RPMI7951 (cell line): Measurements from ENCODE around the gene KCNK7. TPM values are rescaled to one million over a fixed set of nuclear protein-coding genes. Genes with fewer than 3 reads are reported as not detected.
"Not testable (repeated sequence)": the region's sequence is repeated elsewhere in the genome, so short reads cannot be mapped to it uniquely, and the experiment has no call there.

Source experiments
- DNase-seq: peaks from one replicate; pipeline ENCODE4 v3.0.0-alpha.2; 2012; ENCODE audit warnings: low read depth
- total RNA-seq: library from RNA; depleted of rRNA; stranded (reverse); fragments of >200 nt; shearing (Covaris generic); gene quantifications from 2 replicates; pipeline ENCODE4 v1.2.3, GENCODE V29; 2014; rRNA removed

KCNK7 gene, protein sequence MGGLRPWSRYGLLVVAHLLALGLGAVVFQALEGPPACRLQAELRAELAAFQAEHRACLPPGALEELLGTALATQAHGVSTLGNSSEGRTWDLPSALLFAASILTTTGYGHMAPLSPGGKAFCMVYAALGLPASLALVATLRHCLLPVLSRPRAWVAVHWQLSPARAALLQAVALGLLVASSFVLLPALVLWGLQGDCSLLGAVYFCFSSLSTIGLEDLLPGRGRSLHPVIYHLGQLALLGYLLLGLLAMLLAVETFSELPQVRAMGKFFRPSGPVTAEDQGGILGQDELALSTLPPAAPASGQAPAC
- total RNA-seq = not detected in 2 replicates

DNA sequence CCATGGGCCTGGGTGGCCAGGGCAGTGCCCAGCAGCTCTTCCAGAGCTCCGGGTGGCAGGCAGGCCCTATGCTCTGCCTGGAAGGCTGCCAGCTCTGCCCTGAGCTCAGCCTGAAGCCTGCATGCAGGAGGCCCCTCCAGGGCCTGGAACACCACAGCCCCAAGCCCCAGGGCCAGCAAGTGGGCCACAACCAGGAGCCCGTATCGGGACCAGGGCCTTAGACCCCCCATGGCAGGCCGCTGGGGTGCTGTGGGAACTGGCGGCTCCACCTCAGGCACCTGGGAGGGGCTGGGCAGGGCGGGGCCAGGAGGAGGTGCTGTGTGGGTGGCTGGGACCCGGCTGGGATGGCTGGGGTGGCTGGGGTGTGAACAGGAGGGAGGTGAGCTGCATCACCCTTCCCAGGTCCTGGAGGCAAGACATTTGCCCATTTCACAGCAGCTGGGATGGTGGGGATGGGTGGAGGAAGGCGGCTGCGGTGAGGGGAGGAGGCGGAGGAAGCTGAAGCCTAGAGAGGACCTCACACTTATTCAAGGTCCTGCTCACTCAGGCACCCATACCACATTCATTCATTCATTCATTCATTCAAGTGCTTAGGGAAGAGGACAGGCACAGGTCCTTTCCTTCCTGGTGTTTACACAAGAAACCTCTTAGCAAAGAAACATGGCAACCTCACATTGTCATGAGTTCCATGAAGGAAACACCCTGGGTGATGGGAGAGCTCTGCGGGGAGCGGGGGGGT lies at the start of gene KCNK7:
TSS of gene KCNK7 (minus strand) at position 258 of the 739 bp plus-strand sequence. CDS start at position 230, 28 bp downstream.
- no peak for DNase-seq

DNA sequence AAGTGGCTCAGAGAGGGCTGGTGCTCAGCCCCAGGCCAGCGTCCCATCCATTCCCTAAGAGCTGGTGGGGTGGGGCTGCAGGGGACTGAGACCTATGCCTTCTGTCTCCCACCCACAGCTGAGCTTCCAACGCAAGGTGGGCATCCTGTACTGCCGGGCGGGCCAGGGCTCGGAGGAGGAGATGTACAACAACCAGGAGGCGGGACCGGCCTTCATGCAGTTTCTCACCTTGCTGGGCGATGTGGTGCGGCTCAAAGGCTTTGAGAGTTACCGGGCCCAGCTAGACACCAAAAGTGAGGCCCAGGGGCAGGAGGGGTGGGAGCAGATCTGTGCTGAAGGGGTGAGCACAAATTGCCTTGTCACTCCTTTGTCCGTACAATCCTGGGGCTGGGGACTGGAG lies 49.2 kb upstream of the KCNK7 start:
- DNase-seq = no peak

DNA sequence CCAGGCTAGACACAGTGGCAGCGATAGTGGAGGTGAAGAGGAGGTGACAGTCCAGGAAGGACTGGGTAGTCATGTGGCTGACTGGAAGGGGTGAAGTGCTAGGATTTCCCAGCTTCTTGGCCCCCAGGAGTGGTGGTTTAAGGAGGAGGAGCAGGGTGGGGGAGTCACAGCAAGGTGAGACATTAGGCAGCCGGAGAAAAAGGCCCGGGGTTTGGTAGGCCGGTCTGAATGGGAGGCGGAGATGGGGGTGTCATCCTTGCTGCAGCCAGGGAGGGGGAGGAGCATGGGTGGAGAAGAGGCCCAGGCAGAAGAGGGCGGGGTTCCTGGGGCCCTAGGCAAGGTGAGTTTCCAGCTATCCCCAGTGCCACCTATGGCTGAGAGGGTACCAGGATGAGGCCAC lies 48.4 kb upstream of the KCNK7 start:
- no peak for DNase-seq

DNA sequence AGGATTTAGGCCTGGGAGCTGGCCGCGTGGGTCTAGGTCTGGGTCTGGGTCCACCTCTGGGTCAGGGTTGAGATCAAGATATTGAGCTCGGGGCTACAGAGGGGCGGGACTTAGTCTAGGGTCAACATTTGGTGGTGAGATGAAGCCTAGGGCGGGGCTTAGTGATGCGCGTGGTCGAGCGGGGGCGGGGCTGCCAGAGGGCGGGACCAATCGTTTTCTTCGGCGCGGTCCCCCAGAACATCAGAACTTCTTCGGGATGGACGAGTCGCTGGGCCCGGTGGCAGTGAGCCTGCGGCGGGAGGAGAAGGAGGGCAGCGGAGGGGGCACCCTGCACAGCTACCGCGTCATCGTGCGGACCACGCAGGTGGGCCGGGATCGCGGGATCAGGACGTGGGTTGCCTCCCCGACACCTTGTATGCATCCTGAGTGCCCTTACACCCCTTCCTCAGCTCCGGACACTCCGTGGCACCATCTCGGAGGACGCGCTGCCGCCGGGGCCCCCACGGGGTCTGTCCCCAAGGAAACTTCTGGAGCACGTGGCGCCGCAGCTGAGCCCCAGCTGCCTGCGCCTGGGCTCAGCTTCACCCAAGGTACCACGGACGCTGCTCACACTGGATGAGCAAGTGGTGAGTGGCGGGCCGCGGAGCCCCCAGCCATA lies 46.5 kb upstream of the KCNK7 start:
- no peak for DNase-seq

DNA sequence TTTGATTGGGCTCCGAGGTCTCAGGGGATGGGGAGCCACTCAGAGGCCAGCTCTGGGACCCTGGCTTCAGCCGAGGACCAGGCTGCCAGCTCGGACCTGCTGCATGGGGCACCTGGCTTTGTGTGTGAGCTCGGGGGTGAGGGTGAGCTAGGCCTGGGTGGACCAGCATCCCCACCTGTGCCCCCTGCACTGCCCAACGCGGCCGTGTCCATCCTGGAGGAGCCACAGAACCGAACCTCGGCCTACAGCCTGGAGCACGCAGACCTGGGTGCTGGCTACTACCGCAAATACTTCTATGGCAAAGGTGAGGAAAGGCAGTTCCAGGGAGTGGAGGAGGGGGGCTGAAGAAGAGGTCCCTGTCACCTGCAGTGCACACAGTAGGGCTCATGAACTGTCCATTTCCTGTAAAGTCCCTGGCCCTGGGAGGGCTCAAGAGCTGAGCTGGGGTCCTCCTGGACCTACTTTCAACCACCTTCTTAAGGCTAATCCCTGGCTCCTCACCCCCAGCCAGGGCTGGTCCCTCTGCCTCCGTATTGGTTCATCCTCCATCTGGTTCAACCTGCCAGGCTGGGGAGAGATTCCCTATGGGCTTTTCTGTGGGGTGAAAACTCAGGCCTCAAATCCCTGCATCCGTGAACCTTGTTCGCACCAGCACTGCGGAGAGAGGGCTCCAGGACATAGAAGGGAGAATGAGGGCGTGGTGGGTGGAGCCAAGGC lies 45.9 kb upstream of the KCNK7 start:
- no peak for DNase-seq

DNA sequence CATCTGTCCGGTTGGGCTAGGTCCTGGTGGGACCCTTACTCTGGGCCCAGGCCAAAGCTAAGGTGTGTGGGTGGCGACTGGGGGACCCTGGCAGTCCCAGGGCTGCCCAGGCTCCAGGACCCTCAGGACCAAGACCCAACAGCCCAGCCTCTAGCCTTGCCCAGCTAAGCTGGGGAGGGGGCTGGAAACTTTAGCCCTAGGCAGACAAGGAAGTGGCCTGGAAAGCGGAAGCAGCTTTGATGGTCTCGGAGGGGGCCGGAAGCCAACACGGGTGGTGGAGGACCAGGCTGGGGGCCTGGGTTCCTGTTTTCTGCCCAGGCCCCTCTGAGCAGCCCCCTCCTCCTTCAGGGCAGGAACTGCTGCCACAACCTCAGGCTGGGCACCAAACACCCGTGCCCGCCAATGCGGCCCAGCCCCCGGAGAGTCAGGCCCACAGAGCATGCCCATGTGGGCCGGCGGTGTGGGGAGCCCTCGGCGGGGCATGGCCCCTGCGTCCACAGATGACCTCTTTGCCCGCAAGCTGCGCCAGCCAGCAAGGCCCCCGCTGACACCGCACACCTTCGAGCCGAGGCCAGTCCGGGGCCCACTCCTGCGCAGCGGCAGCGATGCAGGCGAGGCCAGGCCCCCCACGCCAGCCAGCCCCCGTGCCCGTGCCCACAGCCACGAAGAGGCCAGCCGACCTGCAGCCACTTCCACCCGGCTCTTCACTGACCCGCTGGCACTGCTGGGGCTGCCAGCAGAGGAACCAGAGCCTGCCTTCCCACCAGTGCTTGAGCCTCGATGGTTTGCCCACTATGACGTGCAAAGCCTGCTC lies 45.1 kb upstream of the KCNK7 start:
- no peak for DNase-seq

DNA sequence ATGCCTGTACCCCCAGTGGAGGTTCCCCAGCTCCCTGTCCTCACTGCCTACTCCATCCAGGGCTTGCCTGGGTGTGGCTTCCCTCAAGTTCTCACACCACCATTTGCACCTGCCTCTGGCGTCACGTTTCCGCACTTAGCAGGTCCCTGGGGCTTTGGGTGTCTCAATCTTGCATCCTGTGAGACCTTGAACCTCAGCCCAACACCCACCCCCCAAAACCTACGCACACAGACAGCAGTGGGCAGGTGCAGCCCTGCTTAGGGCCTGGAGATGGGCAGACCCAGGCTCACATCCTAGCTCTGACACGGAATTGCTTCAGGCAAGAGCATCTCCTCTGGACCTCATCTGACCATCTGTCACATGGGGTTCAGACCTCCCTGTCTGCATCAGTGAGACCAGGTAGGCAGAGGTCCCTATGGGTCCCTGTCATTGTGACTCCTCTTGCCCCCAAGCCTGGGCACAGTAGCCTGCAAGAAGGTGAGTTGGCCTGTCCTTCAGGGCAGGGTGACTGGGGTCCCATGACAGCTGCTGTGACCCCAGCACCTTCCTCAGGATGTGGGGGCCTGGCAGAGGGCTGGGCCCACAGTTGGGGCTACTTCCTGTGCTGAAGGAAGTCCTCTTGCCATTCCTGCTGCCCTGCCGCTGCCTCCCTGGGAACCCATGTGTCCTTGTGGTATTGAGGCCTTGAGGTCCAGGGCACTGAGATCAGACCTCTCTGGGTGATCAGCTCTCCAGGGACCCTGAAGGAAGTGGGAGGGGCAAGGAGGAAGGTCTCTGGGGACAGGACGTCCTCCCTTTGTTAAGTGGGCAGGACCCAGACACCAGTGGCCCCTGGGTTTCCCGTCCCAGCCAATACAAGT lies 44.3 kb upstream of the KCNK7 start:
- DNase-seq = no peak

DNA sequence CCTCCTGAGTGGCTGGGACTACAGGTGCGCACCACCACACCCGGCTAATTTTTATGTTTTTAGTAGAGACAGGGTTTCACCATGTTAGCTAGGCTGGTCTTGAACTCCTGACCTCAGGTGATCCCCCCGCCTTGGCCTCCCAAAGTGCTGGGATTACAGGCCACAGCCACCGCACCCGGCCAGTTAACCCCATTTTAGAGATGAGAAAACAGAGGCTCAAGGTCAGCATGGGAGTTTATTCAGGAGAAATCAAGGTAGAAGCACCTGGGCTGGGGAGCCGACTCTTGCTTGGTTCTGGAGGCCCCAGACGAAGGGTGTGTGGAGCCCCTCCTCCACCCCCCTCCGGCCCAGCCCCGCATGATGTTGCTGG lies 43.6 kb upstream of the KCNK7 start:
- DNase-seq = not testable (repeated sequence)

DNA sequence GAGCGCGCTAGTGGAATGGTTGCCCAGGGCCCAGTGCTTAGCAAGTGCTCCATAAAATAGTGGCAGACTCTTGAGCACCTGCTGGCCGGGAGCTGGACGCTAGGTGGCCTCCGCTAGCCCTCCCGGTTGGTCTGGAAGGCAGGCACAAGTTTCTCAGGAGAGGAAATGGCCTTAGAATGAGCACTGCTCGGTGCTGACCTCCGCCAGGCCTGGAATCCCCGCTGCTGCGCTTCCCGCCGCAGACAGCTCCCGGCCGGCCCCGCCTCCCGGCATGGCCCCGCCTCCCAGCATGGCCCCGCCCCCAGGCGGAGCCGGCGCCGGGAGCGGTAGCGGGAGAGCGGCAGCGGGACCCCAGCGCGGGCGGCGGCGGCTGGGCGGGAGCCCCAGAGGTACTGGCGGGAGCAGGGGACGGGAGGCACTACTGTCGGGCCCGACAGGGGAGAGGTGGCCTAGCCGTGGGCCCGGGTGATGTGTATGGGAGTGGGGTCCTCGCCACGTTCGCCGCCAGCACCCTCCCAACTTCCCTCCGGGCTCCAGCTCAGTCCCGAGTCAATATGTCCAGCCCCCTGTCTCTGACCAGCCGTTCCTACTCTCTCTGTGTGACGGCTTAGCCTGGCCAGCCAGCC lies 42.3 kb upstream of the KCNK7 start, which contains the start of gene SIPA1:
TSS of gene SIPA1 (plus strand) at position 308 of the 626 bp plus-strand sequence. CDS start 2,821 bp downstream, outside the sequence.
- peak; percentile 91 for DNase-seq

DNA sequence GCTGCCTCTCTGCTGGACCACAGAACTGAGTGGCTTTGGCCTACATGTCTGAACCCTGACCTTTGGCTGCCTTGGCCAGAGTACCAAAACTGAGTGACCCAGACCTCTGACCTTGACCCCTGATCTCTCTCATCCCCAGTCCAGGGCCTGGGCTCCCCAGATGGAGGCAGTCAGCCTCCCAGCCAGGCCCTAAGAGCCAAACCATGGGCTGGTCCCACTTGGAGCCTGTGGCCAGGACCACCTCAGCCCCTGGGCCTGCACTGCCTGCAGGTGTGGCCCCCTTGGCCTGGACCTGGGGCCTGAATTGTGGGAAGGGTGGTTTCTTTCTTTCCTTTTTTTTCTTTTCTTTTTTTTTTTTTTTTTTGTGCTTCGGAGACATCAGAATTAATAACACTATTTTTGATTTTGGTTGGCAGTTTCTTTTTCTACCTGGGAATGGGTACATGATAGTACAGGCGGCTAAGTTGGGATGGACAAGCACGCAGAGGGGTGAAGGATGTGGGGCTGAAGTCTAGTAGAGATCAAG lies 41.5 kb upstream of the KCNK7 start:
- no peak for DNase-seq

DNA sequence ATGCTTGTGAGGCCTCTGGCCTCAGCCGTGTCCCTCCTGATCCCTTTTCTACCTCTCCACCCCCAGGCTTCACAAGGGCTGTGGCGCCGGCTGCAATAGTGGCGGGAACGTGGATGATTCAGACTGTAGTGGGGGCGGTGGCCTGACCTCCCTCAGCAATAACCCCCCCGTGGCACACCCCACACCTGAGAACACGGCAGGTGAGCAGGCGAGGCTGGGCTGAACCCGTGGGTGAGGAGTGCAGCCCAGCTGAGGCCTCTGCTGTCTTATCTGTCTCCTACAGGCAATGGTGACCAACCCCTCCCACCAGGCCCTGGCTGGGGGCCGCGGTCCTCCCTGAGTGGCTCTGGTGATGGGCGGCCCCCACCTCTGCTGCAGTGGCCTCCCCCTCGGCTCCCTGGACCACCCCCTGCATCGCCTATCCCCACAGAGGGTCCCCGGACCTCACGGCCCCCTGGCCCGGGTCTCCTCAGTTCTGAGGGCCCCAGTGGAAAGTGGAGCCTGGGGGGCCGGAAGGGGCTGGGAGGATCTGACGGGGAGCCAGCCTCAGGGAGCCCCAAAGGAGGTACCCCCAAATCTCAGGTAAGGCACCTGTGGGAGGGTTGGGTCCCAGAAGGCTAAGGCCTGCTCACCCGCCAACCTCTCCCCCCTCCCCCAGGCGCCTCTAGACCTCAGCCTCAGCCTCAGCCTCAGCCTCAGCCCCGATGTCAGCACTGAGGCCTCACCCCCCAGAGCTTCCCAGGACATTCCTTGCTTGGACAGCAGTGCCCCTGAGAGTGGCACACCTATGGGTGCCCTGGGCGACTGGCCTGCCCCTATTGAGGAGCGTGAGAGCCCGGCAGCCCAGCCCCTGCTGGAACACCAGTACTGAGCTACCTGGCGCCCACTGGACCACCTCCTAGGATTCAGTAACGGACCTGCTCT lies 40.8 kb upstream of the KCNK7 start:
- no peak for DNase-seq

DNA sequence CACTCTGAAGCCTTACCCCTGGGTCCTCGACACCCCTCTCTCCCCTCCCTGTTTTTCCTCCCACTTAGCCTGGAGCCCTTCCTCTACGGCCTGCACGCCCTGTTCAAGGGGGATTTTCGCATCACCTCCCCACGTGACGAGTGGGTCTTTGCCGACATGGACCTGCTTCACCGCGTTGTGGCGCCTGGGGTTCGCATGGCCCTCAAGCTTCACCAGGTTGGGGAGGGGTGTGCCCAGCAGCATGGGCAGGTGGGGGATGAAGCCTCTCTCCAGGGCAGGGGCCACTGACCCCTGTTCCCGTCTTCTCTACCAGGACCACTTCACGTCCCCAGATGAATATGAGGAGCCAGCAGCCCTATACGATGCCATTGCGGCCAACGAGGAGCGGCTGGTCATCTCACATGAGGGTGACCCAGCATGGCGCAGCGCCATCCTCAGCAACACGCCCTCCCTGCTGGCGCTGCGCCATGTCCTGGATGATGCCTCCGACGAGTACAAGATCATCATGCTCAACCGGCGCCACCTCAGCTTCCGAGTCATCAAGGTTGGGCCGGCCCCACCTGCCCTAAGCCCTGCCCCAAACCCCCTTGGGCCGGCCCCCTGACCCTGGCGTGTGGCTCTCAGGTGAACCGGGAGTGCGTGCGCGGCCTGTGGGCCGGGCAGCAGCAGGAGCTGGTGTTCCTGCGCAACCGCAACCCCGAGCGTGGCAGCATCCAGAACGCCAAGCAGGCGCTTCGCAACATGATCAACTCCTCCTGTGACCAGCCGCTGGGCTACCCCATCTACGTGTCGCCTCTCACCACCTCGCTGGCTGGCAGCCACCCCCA lies 39.5 kb upstream of the KCNK7 start:
- no peak for DNase-seq

DNA sequence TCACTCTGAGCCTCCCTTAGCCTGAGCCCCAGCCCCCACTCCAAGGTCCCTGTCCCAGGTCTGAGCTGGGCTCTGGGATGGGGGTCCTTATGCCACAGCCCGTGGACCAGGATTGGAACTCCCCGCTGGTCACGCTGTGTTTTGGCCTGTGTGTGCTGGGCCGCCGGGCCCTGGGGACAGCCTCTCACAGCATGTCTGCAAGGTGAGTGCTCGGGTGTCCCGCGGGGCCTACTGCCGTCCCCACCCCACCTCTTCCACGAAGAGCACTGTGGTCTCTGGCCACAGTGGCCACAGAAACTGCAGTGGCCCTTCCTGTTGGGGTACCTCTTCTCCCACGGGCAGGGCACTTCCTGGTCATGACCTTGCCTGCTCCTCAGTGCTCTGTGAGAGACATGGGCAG lies 38.8 kb upstream of the KCNK7 start:
- no peak for DNase-seq

DNA sequence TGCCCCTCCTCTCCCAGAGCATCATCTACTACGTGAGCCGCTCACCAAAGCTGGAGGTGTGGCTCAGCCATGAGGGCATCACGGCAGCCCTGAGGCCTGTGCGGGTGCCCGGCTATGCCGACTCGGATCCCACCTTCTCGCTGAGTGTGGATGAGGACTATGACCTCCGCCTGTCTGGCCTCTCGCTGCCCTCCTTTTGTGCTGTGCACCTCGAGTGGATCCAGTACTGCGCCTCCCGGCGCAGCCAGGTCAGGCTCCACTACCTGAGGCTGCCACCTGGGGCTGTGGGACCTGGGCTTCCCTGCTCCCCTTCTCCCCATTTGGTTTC lies 38.5 kb upstream of the KCNK7 start:
- DNase-seq = no peak

DNA sequence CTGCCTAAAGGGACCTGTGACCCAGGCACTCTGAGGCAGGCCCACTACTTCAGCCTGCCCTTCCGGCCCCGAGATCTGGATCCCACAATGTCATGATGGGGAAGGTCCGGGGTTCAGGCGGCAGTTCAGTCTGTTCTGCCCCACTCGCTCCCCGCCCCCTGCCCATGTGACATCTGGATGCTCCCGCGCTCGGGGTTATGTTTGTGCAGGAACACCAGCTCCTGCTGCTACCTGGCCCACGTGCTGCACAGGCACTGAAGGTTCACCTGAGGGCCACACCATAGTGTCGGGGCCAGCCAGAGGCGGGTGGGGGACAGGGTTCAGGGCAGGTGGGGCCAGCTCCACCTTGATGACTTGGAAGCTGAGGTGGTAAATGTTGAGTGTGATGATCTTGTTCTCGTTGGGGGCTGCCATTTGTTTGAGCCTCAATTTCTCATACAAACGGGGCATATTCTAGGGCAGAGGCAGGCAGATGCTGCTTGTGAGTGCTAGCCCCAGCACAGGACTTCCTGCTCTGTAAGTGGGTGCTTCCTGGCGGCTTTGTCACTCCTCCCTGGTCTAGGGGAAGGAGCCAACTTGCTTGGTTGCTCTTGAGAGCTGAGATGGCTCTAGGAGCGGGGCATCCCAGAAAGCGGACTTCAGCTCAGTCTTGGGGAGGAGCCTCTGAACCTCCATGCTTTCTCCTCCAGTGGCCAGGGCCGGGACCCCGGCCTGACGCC lies 37.9 kb upstream of the KCNK7 start:
- no peak for DNase-seq

DNA sequence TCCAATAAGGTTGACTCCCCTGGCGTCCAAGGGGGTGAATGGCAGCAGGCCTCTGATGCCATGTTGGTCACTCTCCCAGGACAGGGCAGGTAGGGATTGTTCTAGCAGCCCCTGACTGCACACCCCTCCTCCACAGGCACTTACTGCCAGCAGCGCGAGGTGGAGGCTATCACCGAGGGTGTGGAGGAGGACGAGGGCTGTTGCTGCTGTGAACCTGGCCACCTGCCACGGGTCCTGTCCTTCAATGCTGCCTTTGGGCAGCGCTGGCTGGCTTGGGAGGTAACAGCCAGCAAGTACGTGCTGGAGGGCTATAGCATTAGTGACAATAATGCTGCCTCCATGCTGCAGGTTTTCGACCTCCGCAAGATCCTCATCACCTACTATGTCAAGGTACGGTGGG lies 34.6 kb upstream of the KCNK7 start:
- no peak for DNase-seq

DNA sequence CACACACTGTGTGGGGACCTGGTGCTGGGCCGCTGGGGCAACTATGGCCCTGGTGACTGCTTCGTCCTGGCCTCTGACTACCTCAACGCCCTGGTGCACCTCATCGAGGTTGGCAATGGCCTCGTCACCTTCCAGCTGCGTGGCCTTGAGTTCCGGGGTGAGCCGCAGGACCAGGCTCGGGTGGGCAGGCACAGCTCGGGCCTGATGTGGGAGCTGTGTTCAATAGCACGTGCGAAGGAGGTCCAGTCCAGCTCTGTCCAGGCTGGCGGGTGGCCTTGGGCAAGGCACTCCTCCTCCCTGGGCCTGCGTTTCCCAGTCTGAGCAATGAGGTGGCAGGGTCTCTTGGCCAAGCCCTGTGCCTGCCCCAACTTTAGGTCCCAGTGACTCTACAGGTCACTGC lies 34.0 kb upstream of the KCNK7 start:
- no peak for DNase-seq
